ENCODE measurements around the gene RCSD1.

The RCSD1 gene

GRCh38 chr1:167695147-167695546, 65.1 kb downstream of the RCSD1 start:
- no peak for DNase-seq

GRCh38 chr1:167695756-167696561, 65.9 kb downstream of the RCSD1 start:
- DNase-seq = no peak

- DNase-seq = no peak
Observed at GRCh38 chr1:167697667-167698141, 67.7 kb downstream of the RCSD1 start.

GRCh38 chr1:167698313-167698712, 68.3 kb downstream of the RCSD1 start:
- DNase-seq = no peak

GRCh38 chr1:167701510-167701909, 71.5 kb downstream of the RCSD1 start:
- no peak for DNase-seq

- no peak for DNase-seq
Observed at GRCh38 chr1:167703557-167703956, 73.5 kb downstream of the RCSD1 start.

GRCh38 chr1:167704715-167705114, 74.7 kb downstream of the RCSD1 start:
- DNase-seq = no peak

GRCh38 chr1:167705250-167705649, 75.2 kb downstream of the RCSD1 start:
- DNase-seq = no peak

GRCh38 chr1:167706363-167706762, 76.3 kb downstream of the RCSD1 start:
- no peak for DNase-seq

- DNase-seq = no peak
Observed at GRCh38 chr1:167706931-167707877, 77.2 kb downstream of the RCSD1 start.

- DNase-seq = no peak
Observed at GRCh38 chr1:167707942-167708341, 77.9 kb downstream of the RCSD1 start.

- DNase-seq = peak; percentile 57
Observed at GRCh38 chr1:167708940-167709389, 78.9 kb downstream of the RCSD1 start.

GRCh38 chr1:167710836-167711235, 80.8 kb downstream of the RCSD1 start:
- DNase-seq = no peak

GRCh38 chr1:167711797-167712196, 81.8 kb downstream of the RCSD1 start:
- no peak for DNase-seq

GRCh38 chr1:167713330-167714081, 83.5 kb downstream of the RCSD1 start:
- peak; percentile 78 for DNase-seq

- DNase-seq = no peak
Observed at GRCh38 chr1:167714098-167714438, 84.0 kb downstream of the RCSD1 start.

GRCh38 chr1:167714439-167715156, 84.6 kb downstream of the RCSD1 start:
- DNase-seq = peak; percentile 97

GRCh38 chr1:167715157-167715999, 85.3 kb downstream of the RCSD1 start:
- peak; percentile 97 for DNase-seq

- peak; percentile 76 for DNase-seq
Observed at GRCh38 chr1:167716000-167716271, 85.9 kb downstream of the RCSD1 start.

- no peak for DNase-seq
Observed at GRCh38 chr1:167717351-167717750, 87.3 kb downstream of the RCSD1 start.

GRCh38 chr1:167718914-167719691, 89.1 kb downstream of the RCSD1 start:
- no peak for DNase-seq
